A172 (cell line): Measurements from ENCODE around the gene EXTL1. TPM values are rescaled to one million over a fixed set of nuclear protein-coding genes. Genes with fewer than 3 reads are reported as not detected.

Experiments
- DNase-seq: peaks from one replicate; pipeline ENCODE4 v3.0.0-alpha.2; 2015; ENCODE audit warnings: low spot score
- total RNA-seq: library from RNA; depleted of rRNA; stranded (reverse); fragments of >200 nt; shearing (Covaris generic); gene quantifications from 2 replicates; pipeline ENCODE4 v1.2.3, GENCODE V29; 2014

Gene EXTL1
- total RNA-seq, 1 experiment from 2014 or later = not detected

DNA sequence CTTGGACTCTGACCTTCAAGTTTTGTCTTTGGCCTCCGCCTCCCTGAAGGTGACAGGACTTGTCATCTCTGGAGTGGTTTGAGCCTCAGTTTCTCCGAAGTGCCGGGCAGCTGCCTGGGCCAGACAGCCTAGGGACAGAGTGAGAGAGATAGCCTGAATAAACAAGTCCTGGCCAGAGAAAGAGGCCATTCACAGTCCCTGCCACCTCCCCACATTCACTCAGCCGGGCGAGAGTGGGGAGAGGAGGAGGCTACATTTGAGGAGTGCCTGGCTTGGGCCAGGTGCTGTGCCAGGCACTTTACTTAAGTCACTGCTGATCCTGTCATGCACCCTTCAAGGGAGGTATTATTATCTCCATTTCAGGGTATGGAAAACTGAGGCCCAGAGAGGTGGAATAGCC is 3.5 kb downstream of the EXTL1 start:
- DNase-seq = no peak

DNA sequence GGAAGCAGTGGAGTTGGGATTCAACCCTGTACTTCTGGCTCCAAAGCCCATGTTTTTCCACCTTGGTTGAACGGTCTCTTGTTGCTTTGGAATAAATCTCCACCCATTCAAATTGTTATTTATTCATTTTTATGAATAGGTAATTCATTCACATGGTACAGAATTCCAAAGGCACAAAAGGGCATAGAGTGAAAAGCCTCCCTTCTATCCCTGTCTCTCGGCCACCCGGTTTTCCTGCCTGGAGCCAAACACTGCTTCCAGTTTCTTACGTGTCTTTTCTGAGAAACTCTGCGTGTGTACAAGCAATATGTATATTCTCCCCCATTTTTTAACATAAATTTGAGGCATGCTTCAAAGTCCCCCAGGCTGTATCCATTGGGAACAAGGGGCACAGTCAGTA is 3.9 kb downstream of the EXTL1 start:
- DNase-seq = no peak

DNA sequence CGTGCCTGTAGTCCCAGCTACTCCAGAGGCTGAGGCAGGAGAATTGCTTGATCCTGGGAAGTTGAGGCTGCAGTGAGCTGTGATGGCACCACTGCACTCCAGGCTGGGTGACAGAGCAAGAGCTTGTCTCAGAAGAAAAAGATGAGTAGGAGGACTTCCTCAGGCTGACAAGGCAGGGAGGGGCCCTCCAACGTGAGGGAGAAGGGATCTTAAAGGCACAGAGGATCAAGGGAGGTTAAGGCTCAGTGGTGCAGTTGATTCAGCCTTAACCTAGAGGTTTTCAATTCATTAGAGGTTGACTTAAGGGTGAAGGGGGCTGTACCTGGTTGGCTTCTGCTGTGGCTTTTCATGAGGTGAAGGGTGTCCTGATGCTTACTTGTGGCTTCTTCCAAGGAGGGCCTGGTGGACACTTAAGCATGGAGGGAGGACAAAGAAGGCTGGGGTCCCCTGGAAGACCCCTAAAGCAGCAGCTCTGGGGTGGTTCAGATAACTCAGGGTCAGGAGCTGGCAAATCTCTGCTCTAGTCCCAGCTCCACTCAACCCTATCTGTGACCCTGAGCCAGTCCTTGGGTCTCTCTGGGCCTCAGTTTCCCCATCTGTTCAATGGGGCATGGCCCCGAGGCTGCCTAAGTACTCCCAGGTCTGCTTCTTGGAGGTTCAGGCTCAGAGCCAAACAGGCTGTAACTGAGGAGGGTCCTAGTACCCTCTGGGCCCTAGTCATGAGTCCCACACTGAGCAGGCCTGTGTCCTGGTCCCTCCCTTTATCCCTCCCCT is 6.3 kb downstream of the EXTL1 start:
- DNase-seq = no peak

DNA sequence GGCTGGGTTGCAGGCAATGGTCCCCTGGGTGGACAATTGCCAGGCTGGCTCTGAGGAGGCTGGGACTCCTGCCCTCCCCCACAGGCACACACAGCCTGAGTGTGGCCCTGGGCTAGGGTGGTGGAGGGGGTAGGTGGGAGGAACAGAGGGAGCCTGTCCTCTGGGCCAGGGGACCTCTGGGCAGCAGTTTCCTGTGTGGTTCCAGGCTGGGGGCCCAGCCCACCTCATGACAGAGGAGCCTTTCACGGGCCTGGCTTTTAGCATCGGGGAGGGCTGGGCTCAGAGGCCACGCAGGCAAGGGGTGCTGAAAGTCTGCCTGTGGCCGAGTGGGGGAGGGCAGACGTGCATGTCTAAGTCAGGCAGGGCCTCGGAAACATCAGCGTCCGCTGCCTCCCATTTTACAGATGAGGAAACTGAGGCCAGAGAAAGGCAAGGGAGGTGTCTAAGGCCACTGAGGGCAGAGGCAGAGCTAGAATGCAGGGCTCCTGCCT is 7.0 kb downstream of the EXTL1 start:
- DNase-seq = no peak

DNA sequence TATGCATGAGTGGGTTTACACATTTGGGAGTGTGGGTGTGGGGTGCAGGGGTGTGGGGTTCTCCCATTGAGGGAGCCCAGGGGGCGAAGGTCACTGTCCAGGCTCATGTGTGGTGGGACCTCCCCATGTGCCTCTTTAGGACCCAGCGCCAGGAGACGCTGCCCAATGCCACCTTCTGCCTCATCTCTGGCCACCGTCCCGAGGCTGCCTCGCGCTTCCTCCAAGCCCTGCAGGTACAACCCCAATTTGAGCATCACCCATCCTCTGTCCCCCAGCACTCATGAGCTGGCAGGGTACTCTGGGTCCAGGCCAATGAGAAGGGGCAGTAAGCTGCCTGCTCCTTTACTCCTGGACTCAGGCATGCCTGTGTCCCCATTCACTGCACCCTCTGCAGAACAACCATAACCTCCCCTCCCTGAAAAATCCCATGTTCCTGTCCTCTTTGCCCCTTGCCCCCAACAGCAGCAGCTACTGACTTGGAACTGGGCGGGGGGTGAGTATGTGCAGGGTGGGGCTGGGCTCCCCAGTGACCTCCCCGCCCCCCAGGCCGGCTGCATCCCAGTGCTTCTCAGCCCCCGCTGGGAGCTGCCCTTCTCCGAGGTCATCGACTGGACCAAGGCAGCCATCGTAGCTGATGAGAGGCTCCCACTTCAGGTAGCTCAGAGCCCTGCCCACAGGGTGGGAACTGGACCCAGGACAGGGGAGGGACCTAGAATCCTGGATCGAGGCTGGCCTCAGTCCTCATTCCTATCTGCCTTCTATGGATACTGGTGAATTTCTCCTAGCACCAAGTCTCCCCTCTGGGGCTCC is 7.7 kb downstream of the EXTL1 start:
- no peak for DNase-seq

DNA sequence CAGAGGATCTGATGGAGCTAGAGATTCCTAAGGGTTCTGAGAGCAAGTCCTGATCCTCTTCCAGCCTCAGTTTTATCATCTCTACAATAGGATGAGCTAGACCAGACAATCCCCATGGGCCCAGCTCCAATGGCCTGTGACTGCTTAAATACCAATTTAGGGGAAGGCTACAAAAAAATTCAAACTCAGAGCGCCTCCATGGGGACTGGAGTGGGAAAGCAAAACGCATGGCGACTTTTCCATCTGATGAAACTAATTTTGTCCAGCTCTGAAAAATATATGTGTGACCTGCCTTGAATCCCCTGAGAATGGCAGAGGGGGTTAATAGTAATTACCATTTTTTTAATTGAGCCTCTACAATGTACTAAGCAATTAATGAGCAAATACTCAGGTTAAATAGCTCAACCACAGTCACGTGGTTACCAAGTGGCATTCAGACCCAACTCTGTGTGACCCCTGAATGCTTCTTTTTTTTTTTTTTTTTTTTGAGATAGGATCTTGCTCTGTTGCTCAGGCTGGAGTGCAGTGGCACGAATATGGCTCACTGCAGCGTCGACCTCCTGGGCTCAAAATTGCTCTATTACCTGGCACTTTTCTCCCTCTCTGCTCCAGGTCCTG is 8.4 kb downstream of the EXTL1 start:
- DNase-seq = no peak

DNA sequence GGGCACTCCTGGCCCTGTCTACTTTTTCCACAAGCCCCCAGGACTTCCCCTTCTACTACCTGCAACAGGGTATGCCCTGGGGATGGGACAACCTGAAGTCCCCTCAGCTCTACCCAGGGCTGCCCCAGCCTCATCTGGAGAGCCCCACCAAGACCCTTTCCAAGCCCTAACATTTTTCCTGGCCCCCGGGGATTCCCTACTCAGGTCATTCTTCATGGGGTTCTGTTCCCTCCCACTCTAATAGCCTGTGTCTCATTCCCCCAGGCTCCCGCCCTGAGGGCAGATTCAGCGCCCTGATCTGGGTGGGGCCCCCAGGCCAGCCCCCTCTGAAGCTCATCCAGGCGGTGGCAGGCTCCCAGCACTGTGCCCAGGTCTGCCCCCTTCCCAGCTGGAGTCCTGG is 9.6 kb downstream of the EXTL1 start:
- no peak for DNase-seq

DNA sequence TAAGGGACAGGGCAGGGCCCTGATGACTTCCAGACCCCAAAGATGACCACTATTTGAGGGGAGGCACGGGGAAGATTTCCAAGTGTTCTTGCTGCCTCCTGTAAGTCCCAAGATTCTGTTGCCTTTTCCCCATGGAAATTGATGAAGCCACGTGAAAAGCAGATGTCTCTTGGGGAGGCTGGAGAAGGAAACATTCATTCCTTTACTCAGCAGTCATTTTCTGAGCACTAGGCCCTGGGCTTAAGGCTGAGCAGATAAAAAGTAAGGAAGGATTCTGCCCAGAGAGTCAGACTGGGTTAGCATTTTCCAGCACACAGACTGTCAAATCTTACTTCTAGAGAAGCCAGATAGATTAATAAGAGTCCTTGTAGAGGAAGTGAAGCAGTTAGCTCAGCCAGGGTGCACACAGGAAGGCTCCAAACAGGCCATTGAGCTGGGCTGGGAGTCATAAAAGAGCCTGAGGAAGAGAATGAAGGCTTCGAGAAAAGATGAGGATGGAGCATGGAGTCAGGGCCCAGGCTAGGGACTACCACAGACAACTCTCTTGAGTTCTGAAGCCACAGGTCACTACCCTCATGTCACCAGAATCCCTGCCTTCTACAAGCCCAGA is 10.1 kb downstream of the EXTL1 start:
- DNase-seq = no peak

DNA sequence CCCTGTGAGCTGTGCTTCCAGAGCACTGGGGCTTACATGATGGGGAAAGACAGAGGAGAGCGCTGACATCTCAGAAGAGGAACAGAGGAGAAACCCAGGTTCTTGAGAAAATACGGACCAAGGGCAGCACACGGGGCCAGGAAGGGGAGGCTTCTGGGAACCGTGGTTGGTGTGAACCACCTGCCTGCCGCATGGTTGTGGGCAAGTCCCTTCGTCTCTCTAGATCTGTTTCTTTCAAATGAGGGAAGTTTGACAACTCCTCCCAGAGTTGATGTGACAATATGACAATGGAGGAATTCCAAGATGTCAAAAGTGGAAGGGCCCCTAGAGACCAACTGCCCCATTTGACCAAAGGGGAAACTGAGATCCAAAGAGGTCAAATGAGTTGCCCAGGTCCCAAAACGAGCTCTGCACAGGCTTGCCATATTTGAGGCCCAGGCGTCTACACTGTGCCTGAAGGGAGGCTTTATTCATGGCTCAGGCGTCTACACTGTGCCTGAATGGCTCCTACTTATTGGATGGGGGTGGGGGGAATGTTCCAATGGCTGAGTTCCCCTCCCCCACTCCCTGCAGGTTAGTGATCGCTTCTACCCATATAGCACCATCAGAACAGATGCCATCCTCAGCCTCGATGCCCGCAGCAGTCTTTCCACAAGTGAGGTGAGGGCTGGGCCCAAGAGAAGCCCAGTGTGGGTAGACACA is 11.2 kb downstream of the EXTL1 start:
- DNase-seq = no peak

DNA sequence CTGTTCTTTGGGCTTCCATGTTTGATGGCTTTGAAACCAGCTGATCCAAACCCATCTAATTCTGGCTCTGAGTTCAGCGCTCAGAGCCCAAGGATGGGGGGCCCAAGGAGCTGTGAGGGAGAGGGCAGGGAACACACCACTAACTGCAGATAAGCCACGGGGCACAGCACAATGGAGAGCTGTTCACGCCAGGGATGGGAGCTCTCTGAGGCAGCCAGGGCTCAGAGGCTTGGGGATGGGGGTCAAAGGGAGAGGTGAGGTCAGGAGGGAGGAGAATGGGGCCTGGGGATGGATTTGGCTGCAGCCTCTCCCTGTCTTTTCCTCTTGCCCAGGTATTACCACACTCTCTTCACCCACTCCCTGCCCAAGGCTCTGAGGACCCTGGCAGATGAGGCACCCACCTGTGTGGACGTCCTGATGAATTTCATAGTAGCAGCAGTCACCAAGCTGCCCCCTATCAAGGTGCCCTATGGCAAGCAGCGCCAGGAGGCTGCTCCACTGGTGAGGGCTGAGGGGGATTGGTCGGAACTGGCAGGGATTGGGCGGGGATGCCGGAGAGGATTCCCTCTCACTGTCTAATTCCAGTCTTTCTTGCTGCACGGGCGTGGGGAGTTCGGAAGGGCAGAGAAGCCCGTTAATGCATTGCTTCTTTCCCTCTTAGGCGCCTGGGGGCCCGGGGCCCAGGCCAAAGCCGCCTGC is 13.1 kb downstream of the EXTL1 start:
- no peak for DNase-seq

DNA sequence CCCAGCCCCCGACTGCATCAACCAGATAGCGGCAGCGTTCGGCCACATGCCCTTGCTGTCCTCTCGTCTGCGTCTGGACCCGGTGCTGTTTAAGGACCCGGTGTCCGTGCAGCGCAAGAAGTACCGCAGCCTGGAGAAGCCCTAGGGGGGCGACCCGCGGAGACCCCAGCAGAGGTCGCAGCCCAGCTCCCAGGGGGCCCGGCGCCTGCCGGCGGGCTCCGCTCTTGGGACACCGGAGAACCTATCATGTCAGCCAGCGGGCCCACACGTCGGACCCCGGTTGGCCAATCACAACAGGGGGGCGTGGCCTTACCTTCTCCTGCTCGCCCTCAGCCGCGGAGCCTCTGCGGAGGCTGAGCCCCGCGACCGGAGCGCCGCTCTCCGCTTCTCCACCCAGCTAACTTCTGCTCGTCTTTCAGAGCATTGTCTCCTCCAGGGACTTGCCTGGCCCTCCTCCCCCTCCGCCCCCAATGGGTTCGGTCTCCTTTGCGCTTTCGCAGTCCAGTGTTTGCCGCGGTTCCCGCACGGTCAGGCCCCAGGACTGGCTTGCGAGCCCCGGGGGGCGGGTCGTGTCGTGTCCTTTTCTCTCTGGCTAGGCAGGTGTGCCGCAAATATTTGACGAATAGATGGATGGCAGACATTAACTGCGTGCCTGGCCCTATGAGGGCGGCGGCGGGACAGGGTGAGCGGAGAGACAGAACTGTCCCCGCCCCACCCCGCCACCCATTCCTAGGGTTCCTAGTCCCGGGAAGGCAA is 13.8 kb downstream of the EXTL1 start:
- peak; percentile 72 for DNase-seq

DNA sequence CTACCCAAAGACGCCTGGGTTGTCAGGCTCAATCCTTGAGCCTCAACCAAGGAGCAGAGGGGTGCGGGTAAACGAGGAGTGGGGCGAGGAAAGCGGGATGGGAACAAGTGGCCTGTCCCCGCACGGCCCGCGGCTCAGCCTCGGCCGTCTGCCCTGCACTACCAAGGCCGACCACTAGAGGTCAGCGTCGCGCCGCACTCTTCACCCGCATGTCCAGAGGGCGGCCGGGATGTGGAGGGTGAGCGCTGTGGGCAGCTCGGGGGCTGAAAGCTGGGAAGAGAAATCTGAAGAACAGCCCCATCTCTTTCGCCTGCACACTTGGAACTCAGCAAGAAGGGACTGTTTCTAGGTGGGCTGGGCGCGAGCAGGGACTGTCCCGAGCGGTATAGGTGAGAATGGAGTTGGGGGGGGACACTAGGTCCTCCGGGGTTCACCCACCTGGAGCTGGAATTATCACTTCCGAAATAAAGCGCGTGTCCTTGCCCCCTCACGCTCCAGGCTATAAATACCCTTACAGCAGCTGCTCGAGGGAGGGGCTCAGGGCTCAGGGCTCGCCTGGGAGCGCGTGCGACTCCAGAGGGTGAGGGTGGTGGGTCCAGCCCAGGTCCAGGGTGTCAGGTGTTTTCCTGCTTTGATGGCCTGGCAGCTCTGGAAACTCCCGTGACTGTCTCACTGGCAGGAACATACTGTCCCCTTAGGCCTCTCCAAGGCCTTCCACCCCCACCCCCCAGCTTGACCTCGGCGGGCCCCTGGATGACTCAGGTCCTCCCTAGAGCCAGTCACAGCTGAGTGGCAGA is 14.6 kb downstream of the EXTL1 start:
- DNase-seq = peak; percentile 49

DNA sequence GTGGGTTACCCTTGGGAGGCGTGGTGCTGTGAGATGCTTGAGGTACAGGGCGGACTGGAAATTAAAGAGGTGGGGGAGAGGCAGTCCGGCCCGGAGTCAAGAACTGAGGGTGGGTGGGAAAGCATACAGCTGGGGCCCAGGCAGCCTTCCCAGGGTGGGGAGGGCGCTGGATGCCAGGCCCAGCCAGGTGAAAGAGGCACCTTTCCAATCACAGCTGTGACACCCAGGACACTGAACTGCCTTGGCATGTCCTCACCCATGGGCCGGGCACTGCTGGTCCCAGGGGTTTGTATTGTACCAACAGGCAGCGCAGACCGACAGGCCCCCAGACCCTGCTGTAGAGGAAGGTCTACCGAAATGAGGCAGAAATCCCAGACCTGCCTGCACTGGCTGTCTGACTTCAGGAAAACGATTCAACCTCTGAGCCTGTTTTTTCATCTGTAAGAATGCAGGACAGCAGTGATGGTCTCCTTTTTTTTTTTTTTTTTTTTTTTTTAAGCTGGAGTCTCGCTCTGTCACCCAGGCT is 15.2 kb downstream of the EXTL1 start:
- no peak for DNase-seq

DNA sequence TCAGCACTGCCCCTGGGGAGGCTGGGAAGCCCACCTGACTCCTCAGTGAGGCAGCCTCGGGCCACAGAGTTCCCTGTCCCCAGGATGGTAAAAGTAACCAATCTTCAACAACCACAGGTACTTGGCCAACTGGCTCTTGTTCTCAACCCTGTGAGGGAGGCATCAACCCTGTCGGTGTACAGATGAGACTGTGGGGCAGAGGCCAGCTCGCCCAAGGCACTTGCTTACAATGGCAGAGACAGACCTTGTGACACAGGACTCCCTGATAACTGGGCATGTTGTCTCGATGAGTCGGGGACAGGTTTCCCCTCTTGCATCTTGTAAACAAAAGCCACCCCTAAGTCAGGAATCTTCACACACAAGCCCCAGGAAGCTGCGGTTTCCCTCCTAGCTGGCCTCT is 16.3 kb downstream of the EXTL1 start:
- no peak for DNase-seq

DNA sequence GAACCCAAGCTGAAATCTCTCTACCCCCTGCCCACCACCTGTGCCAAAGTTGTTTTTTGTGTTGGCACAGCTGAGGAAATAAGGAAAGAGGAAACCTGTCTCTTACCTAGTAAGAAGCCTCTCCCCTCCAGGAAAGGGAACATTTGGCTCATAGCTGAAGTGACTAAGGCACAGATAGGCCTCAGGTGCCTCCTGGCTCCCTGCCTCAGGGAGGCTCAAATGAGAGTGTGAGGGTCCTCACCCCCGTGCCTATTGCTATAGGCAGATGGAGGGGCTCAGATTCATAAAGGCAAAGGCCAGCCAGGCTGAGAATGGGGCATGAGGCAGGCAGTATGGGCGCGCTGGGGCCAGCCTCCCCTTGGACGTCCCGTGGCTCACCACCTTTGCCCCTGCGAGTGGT is 16.9 kb downstream of the EXTL1 start:
- no peak for DNase-seq

DNA sequence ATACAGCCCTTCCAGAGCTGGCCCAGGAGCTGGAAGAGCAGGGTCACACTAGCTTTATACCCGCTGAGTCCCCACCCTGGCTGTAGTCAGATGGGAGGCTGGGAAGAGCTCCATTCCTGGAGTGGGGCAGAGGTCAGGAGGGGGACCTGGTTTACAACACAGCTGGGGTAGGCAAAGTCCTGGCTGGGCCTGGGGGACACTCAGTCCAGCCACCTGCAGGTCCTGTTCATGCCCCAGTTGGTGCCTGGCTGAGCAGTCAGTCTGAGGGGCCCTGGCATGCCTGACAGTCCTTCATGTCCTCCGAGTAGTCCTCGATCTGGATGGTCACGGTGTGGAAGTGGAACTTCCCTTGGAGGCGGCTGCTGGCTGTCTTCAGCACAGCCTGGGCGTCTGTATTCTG is 17.3 kb downstream of the EXTL1 start:
- no peak for DNase-seq

DNA sequence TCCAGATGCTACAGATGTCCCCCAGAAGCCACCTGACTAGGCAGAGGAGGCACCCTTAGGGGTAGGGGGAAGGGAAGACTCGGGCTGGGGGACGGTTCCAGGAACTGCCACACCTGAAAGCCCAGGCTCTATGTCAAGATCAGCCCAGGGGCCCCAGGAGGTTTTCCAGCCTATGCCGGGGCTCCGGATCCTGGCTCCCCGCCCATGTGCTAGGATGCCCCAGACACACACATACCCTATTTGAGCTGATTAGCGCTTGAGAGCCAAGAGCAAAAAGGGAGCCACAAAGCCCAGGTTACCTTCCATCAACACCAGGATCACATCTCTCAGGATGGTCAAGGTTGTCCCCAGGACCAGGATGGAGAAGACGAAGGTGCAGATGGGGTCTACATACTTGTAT is 19.8 kb downstream of the EXTL1 start:
- no peak for DNase-seq

DNA sequence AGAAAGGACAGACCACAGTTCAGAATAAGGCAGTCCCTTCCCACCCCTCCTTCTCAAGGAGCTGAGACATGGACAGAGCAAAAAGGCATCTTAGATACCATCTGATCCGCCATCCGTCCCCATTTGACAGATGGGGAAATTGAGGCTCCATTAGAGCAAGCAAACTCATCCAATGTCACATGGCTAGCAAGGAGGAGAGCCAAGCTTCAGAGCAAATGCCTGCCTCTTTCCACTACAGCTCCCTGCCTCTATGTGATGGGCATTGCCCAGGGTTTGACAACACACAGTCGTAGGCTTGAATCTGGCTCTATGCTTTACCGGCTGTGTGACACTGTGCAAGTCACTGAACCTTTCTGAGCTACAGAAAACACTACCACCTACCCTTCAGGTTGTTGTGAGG is 20.4 kb downstream of the EXTL1 start:
- no peak for DNase-seq

DNA sequence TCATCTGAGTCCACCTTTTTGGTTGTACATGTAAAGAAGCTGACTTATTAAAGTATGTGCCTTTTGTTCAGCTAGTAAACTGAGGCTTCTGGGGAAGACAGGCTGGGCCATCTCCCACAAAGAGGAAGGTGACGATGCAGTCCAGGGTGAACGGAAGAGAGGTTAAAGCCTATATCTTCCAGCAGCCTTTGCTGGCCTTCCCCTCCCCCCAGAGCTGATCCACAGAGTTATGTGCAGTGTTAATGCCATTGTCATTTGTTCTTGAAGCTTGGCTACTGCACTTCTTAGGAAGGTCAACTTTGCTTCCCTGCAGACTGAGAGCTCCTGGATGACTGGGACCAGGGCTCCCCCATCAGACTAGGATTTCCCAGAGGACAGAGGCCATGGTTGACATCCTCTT is 22.2 kb downstream of the EXTL1 start:
- DNase-seq = no peak
